ENCODE measurements around the gene MPP2. TPM values are rescaled to one million over a fixed set of nuclear protein-coding genes. Genes with fewer than 3 reads are reported as not detected.

The MPP2 gene
- total RNA-seq, 3 donors from 2014 or later (not counting 1 experiment from before 2014, with no cell fraction given), result 0.75 to 2.0 (median 0.85) TPM

DNA sequence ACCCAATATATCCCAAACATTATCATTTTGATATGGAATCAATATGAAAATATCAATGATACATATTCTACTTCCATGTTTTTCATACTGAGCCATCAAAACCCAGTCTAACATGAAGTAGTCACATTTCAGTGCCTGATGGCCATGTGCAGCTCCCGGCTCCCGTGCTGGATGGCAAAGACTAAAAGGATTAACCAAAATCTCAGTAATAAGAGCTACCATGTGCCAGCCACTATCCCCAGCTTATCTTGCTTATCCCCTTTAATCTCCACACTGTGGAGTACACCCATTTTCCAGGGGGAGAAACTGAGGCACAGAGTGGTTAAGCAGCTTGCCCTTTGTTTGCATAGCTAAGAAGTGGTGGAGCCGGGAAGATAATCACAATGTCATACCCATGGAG is 51.2 kb downstream of the MPP2 start:
- H3K9me3 Mint-ChIP-seq, result no peaks in the 10 kb centered on the region
- peaks cover 3% of the 10 kb centered on the region for H3K9me3 ChIP-seq (ENCODE audit: control insufficient read depth, insufficient read depth, low read length)
- H3K27me3 ChIP-seq (ENCODE audit: control insufficient read depth, insufficient read depth, low read length), result peaks cover 2% of the 10 kb centered on the region
- 98% methylated on average over 3 of the region's 3 CpGs for WGBS (ENCODE audit: insufficient coverage)
- H3K4me3 ChIP-seq (ENCODE audit: low read length), result no peak overlapping the region
- no peak for DNase-seq
- no peaks in the 10 kb centered on the region for H3K36me3 ChIP-seq (ENCODE audit: control insufficient read depth, insufficient read depth, low read length)
- peaks cover 0 to 9% of the 10 kb centered on the region in 2 donors for H3K27me3 Mint-ChIP-seq (ENCODE audit: low read depth in 2 of 2)
- H3K4me1 ChIP-seq (ENCODE audit: control insufficient read depth, insufficient read depth, low read length), result no peaks in the 10 kb centered on the region
- no peak for ATAC-seq
- H3K27ac ChIP-seq (ENCODE audit: low read length), result no peak overlapping the region
- no peak overlapping the region for H3K27ac Mint-ChIP-seq
- intact Hi-C loops (cut with micrococcal nuclease), result no loop called here
- no peaks in the 10 kb centered on the region for H3K36me3 Mint-ChIP-seq
- no peak overlapping the region for H3K4me3 Mint-ChIP-seq
- no peaks in the 10 kb centered on the region for H3K4me1 Mint-ChIP-seq
- TF ChIP-seq, protein P1, sequence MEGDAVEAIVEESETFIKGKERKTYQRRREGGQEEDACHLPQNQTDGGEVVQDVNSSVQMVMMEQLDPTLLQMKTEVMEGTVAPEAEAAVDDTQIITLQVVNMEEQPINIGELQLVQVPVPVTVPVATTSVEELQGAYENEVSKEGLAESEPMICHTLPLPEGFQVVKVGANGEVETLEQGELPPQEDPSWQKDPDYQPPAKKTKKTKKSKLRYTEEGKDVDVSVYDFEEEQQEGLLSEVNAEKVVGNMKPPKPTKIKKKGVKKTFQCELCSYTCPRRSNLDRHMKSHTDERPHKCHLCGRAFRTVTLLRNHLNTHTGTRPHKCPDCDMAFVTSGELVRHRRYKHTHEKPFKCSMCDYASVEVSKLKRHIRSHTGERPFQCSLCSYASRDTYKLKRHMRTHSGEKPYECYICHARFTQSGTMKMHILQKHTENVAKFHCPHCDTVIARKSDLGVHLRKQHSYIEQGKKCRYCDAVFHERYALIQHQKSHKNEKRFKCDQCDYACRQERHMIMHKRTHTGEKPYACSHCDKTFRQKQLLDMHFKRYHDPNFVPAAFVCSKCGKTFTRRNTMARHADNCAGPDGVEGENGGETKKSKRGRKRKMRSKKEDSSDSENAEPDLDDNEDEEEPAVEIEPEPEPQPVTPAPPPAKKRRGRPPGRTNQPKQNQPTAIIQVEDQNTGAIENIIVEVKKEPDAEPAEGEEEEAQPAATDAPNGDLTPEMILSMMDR (IDR thresholded peaks at IDR 0.05), result no peak

DNA sequence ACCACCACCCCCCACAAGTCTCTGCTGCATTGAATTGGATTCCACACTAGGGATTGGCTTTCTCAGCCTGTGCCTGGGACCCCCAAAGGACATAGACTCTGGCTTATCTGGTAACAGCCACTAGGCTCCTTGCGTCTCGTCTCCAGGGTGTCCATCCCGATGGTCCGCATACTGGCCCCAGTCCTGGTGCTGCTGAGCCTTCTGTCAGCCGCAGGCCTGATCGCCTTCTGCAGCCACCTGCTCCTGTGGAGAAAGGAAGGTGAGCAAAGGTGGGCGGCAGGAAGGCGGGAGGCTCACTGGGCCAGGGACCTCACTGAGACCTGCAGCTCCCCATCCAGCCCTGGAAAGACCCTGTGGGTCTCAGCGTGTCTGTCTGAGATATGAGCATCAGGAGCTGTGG is 52.3 kb downstream of the MPP2 start:
- no peaks in the 10 kb centered on the region for H3K4me1 Mint-ChIP-seq
- peaks cover 2% of the 10 kb centered on the region for H3K27me3 ChIP-seq (ENCODE audit: control insufficient read depth, insufficient read depth, low read length)
- no peak overlapping the region for H3K27ac ChIP-seq (ENCODE audit: low read length)
- H3K9me3 ChIP-seq (ENCODE audit: control insufficient read depth, insufficient read depth, low read length), result peaks cover 3% of the 10 kb centered on the region
- intact Hi-C loops (cut with micrococcal nuclease), result no loop called here
- H3K27me3 Mint-ChIP-seq (ENCODE audit: low read depth in 2 of 2), result peaks cover 0 to 9% of the 10 kb centered on the region in 2 donors
- H3K36me3 ChIP-seq (ENCODE audit: control insufficient read depth, insufficient read depth, low read length), result no peaks in the 10 kb centered on the region
- no peaks in the 10 kb centered on the region for H3K36me3 Mint-ChIP-seq
- no peaks in the 10 kb centered on the region for H3K9me3 Mint-ChIP-seq
- TF ChIP-seq, protein P1 (IDR thresholded peaks at IDR 0.05), result no peak
- 96% methylated on average over 9 of the region's 9 CpGs for WGBS (ENCODE audit: insufficient coverage)
- H3K4me3 Mint-ChIP-seq, result no peak overlapping the region
- no peak overlapping the region for H3K27ac Mint-ChIP-seq
- no peaks in the 10 kb centered on the region for H3K4me1 ChIP-seq (ENCODE audit: control insufficient read depth, insufficient read depth, low read length)
- DNase-seq (no peak), ATAC-seq (no peak)
- no peak overlapping the region for H3K4me3 ChIP-seq (ENCODE audit: low read length)

DNA sequence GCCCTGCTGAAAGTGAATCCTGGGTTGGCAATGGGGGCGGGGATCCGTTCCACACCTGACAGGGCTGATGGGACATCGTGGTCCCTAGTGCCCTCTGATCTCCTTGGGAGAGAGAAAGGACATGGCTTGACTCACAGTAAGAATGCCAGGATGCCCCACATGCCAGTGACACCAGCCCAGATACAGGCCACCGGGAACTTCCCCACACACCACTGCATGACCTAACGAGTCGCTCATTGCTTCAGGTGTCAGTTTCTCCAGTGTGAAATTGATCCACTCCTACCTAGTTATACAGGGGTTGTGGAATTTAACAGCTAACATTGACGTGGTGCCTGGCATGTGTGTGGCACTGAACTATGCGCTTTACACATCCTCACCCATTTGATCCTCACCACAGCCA is 52.8 kb downstream of the MPP2 start:
- Histone ChIP-seq H3K27ac (ENCODE audit: low read length) (no peak overlapping the region), H3K36me3 (ENCODE audit: control insufficient read depth, insufficient read depth, low read length) (no peaks in the 10 kb centered on the region), H3K27me3 (ENCODE audit: control insufficient read depth, insufficient read depth, low read length) (peaks cover 2% of the 10 kb centered on the region), H3K9me3 (ENCODE audit: control insufficient read depth, insufficient read depth, low read length) (peaks cover 3% of the 10 kb centered on the region), H3K4me1 (ENCODE audit: control insufficient read depth, insufficient read depth, low read length) (no peaks in the 10 kb centered on the region), H3K4me3 (ENCODE audit: low read length) (no peak overlapping the region)
- no peaks in the 10 kb centered on the region for H3K4me1 Mint-ChIP-seq
- no peak overlapping the region for H3K4me3 Mint-ChIP-seq
- H3K36me3 Mint-ChIP-seq, result no peaks in the 10 kb centered on the region
- H3K27me3 Mint-ChIP-seq (ENCODE audit: low read depth in 2 of 2), result peaks cover 0 to 9% of the 10 kb centered on the region in 2 donors
- intact Hi-C loops (cut with micrococcal nuclease), result no loop called here
- no peak overlapping the region for H3K27ac Mint-ChIP-seq
- TF ChIP-seq, protein P1 (IDR thresholded peaks at IDR 0.05), result no peak
- 84% methylated on average over 4 of the region's 8 CpGs for WGBS (ENCODE audit: insufficient coverage)
- ATAC-seq (no peak), DNase-seq (no peak)
- H3K9me3 Mint-ChIP-seq, result no peaks in the 10 kb centered on the region

DNA sequence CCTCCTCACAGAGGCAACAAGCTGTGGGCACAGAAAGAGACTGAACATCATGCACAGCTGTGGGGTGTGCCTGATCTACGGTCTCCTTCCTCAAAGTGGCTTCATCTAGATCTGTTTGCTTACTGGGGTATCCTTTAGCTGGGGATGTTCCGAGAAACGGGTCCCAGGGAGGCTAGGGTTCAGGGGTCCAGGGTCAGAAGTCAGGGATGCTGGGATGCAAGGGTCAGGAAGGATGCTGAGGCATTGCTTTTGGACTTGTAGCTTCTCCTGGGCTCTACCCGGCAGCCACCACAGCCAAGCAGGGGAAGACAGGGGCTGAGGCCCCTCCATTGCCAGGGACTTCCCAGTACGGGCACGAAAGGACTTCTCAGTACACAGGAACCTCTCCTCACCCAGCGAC is 53.8 kb downstream of the MPP2 start:
- Histone ChIP-seq H3K9me3 (ENCODE audit: control insufficient read depth, insufficient read depth, low read length) (peaks cover 3% of the 10 kb centered on the region), H3K27me3 (ENCODE audit: control insufficient read depth, insufficient read depth, low read length) (peaks cover 2% of the 10 kb centered on the region), H3K36me3 (ENCODE audit: control insufficient read depth, insufficient read depth, low read length) (no peaks in the 10 kb centered on the region), H3K4me1 (ENCODE audit: control insufficient read depth, insufficient read depth, low read length) (no peaks in the 10 kb centered on the region), H3K27ac (ENCODE audit: low read length) (no peak overlapping the region), H3K4me3 (ENCODE audit: low read length) (no peak overlapping the region)
- no peak overlapping the region for H3K4me3 Mint-ChIP-seq
- intact Hi-C loops (cut with micrococcal nuclease), result no loop called here
- TF ChIP-seq, protein P1 (IDR thresholded peaks at IDR 0.05), result no peak
- H3K27ac Mint-ChIP-seq, result no peak overlapping the region
- no peaks in the 10 kb centered on the region for H3K36me3 Mint-ChIP-seq
- H3K9me3 Mint-ChIP-seq, result no peaks in the 10 kb centered on the region
- 78% methylated on average over 7 of the region's 7 CpGs for WGBS (ENCODE audit: insufficient coverage)
- no peak for ATAC-seq
- no peak for DNase-seq
- H3K4me1 Mint-ChIP-seq, result no peaks in the 10 kb centered on the region
- peaks cover 0 to 10% of the 10 kb centered on the region in 2 donors for H3K27me3 Mint-ChIP-seq (ENCODE audit: low read depth in 2 of 2)

Data from natural killer cell (primary cell).